Measurements from ENCODE around the gene RER1. TPM values are rescaled to one million over a fixed set of nuclear protein-coding genes. Genes with fewer than 3 reads are reported as not detected.

Gene RER1
- total RNA-seq, 1 experiment from 2014 or later, result 110 TPM

- no peak overlapping the region for H3K4me2 ChIP-seq (ENCODE audit: insufficient read depth, insufficient read length, low read length)
- H2BK120ac ChIP-seq (ENCODE audit: low read depth, low read length, poor library complexity, severe bottlenecking), result no peak overlapping the region
- Mint-ChIP-seq H3K4me1 (no peaks in the 10 kb centered on the region), H3K27ac (0 out of 7 replicates have a peak overlapping the region, but pooled peaks of 1 of the 3 experiments have one; percentile 32), H3K4me3 (no peak overlapping the region), H3K36me3 (ENCODE audit: insufficient read depth in 1 of 3, low read depth in 3 of 3) (peaks cover 8 to 86% (median 80%) of the 10 kb centered on the region in 3 experiments; a peak in 6 of 7 replicates), H3K27me3 (ENCODE audit: low read depth) (no peaks in the 10 kb centered on the region), H3K9me3 (no peaks in the 10 kb centered on the region)
- no peak overlapping the region for H4K5ac ChIP-seq (ENCODE audit: insufficient read length, low read depth, low read length)
- no peaks in the 10 kb centered on the region for H3K79me1 ChIP-seq (ENCODE audit: insufficient read depth, low read depth, low read length, poor library complexity, severe bottlenecking)
- H3K9ac ChIP-seq (ENCODE audit: extremely low read depth, insufficient read length, low read length), result no peak overlapping the region
- no peak overlapping the region for H4K8ac ChIP-seq (replicated peaks; ENCODE audit: insufficient read length, low read depth, low read length)
- H3K23me2 ChIP-seq (ENCODE audit: insufficient read length, low read depth, low read length, poor library complexity, severe bottlenecking), result no peaks in the 10 kb centered on the region
- WGBS (ENCODE audit: extremely low coverage, insufficient read length, low lambda C conversion rate), result no CpG with 5 or more reads among the region's 10 CpGs
- no peaks in the 10 kb centered on the region for H3K4me1 ChIP-seq (ENCODE audit: insufficient read depth, low read length)
- no peak overlapping the region for H3K18ac ChIP-seq (ENCODE audit: insufficient read length, low read depth, low read length)
- H2BK12ac ChIP-seq (ENCODE audit: insufficient read length, low read depth, low read length), result no peak overlapping the region
- no peaks in the 10 kb centered on the region for H4K20me1 ChIP-seq (ENCODE audit: control insufficient read depth, insufficient read depth, insufficient read length)
- no peak overlapping the region for H3K23ac ChIP-seq (ENCODE audit: insufficient read length, low read depth, low read length)
- H3K56ac ChIP-seq (ENCODE audit: insufficient read length, low read depth, low read length), result no peak overlapping the region
- H2BK20ac ChIP-seq (ENCODE audit: low read depth, low read length, poor library complexity, severe bottlenecking), result no peak overlapping the region
- H2AK5ac ChIP-seq (ENCODE audit: insufficient read length, low read length), result no peak overlapping the region
- H2BK5ac ChIP-seq (ENCODE audit: insufficient read length, low read length), result no peak overlapping the region
- no peak overlapping the region for H3K27ac ChIP-seq (ENCODE audit: insufficient read length, low read depth, low read length)
- no peak overlapping the region for H2BK15ac ChIP-seq (ENCODE audit: low read depth, low read length)
- no peak for TF ChIP-seq CTCF (conservative IDR thresholded peaks at IDR 0.05)
- H3K27me3 ChIP-seq (ENCODE audit: insufficient read depth, low read length), result no peaks in the 10 kb centered on the region
- H4K91ac ChIP-seq (ENCODE audit: insufficient read length, low read depth, low read length), result no peak overlapping the region
- no peak for DNase-seq
- no peak overlapping the region for H2AFZ ChIP-seq (ENCODE audit: low read length)
- no peak overlapping the region for H3K14ac ChIP-seq (ENCODE audit: insufficient read depth, low read length)
- no peaks in the 10 kb centered on the region for H3K9me3 ChIP-seq (ENCODE audit: control insufficient read depth, low read depth, low read length)
- no peaks in the 10 kb centered on the region; the same call in 1 of the 2 replicates for H3K79me2 ChIP-seq (ENCODE audit: insufficient read depth, low read length)
- no peak overlapping the region for H3T11ph ChIP-seq (ENCODE audit: low read length)
- H3K4ac ChIP-seq (ENCODE audit: low read depth, low read length), result no peak overlapping the region
Observed at GRCh38 chr1:2400576-2400909, 8.9 kb downstream of the RER1 start.
